ENCODE results near the gene NINJ2. TPM values are rescaled to one million over a fixed set of nuclear protein-coding genes. Genes with fewer than 3 reads are reported as not detected.
A peak's percentile ranks its signal among the peaks of the same experiment; 100 is the strongest.

NINJ2 gene
- polyA plus RNA-seq, 2 of the 4 experiments (the other 2 are of a cell fraction) = 0.76 to 1.2 TPM

DNA sequence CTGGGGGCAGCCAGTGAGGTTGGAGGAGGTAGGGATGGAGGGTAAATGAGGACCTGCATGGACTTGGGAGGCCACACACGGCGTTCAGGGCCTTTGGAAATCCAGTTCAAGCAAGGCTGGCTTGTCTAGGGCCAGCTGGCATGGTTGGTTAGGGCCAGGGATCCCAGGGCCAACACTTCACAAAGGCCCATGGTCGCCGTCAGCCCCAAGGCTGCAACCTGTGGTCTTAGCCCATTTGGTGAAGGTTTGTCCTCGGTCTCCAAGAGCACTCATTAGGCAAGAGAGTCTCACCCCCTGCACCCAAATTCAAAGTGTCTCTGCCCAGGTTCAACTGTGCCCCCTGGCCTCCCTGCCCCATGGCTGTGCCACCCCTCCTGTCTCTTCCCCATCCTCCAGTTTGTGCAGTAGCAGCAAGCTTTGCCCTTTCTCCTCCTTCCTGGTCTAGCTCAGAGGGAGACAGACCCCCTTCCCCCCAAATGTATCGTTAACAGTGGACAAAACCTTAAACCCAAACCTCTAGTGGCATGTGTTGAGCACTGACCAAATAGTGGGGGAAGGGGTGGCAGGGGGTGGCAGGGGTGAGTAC, 94.1 kb downstream of the NINJ2 start:
- CTCF ChIA-PET = interaction anchor here (0.5 to 13.7 kb wide), 38 partner anchors 10 to 1014 kb away, joined by 3 to 292 read pairs (median 4); partner anchors contain the start of genes RAD52 and WNK1
- WGBS (ENCODE audit: missing lambda C conversion rate) = 71% methylated on average over 6 of the region's 6 CpGs

DNA sequence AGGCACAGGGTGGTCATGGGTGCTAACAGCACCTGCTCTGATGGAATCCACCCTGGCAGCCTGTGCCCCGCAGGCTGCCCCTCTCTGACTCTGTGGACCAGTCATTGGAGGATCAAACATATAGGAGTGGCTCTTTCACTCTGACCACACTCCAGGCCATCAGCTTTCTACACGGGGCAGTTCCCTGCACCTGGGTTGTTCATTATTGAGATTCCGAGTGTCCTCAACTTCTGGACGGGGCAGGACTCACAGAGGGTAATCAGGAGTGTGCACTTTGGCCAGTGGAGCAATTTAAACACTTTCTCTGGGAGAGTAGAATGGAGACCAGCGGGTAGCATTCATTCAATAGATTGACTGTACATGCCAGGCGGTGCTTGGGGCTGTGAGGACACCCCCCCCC, 94.8 kb downstream of the NINJ2 start:
- H3K9me3 ChIP-seq = no peaks in the 10 kb centered on the region
- no peak overlapping the region for H3K27ac ChIP-seq
- ATAC-seq (no peak), FAIRE-seq (no peak), DNase-seq (ENCODE audit: low read depth in 1 of 2, low spot score in 1 of 2) (no peak)
- 84% methylated on average over 6 of the region's 6 CpGs for WGBS (ENCODE audit: missing lambda C conversion rate)
- peaks cover 25% of the 10 kb centered on the region for H3K4me1 ChIP-seq
- TF ChIP-seq CHD2 (IDR thresholded peaks at IDR 0.05; ENCODE audit: low read length, partially characterized antibody) (no peak), ZC3H11A (IDR thresholded peaks at IDR 0.05) (no peak), HOXA7 (CRISPR knock-in tag; IDR thresholded peaks at IDR 0.05) (no peak), POLR2A (IDR thresholded peaks at IDR 0.05; ENCODE audit: low read length) (no peak), POLR2AphosphoS2 (conservative IDR thresholded peaks at IDR 0.05; ENCODE audit: low read length) (no peak), EP300 (IDR thresholded peaks at IDR 0.05) (no peak), KDM1A (IDR thresholded peaks at IDR 0.05; ENCODE audit: low read depth) (no peak), CEBPB (IDR thresholded peaks at IDR 0.05) (no peak), MAZ (IDR thresholded peaks at IDR 0.05; ENCODE audit: borderline replicate concordance, low read depth, low read length) (no peak)
- TF ChIP-seq, protein P1, sequence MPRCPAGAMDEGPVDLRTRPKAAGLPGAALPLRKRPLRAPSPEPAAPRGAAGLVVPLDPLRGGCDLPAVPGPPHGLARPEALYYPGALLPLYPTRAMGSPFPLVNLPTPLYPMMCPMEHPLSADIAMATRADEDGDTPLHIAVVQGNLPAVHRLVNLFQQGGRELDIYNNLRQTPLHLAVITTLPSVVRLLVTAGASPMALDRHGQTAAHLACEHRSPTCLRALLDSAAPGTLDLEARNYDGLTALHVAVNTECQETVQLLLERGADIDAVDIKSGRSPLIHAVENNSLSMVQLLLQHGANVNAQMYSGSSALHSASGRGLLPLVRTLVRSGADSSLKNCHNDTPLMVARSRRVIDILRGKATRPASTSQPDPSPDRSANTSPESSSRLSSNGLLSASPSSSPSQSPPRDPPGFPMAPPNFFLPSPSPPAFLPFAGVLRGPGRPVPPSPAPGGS (IDR thresholded peaks at IDR 0.05) = no peak
- H3K4me2 ChIP-seq = no peak overlapping the region
- H3K4me3 ChIP-seq = no peak overlapping the region
- ChIA-PET CTCF (interaction anchor here (0.9 to 13.7 kb wide), 13 partner anchors 9 to 332 kb away, joined by 3 to 292 read pairs (median 10); partner anchors contain the start of gene WNK1), POLR2A (no interaction called here)

More for the DNA sequence above, 94.1 kb downstream of the NINJ2 start:
- H3K27ac ChIP-seq = peak overlapping the region; percentile 97 to 98
- H3K9me3 ChIP-seq = no peaks in the 10 kb centered on the region
- DNase-seq (ENCODE audit: low read depth in 1 of 2, low spot score in 1 of 2) (no peak), ATAC-seq (no peak), FAIRE-seq (no peak)
- POLR2A ChIA-PET = interaction anchor here (1.4 to 3.3 kb wide), 3 partner anchors 183 to 380 kb away, joined by 3 to 77 read pairs (median 34); partner anchors contain the start of genes RAD52 and WNK1
- H3K4me3 ChIP-seq = peak overlapping the region; percentile 62; the same call in 1 of the 3 replicates
- no peak for TF ChIP-seq TFCP2L1 (CRISPR knock-in tag; IDR thresholded peaks at IDR 0.05)
- TF ChIP-seq PHF8 (IDR thresholded peaks at IDR 0.05; ENCODE audit: borderline replicate concordance, low read depth) = no peak
- TF ChIP-seq HOXB5 (CRISPR knock-in tag; IDR thresholded peaks at IDR 0.05) = no peak
- TF ChIP-seq EHMT2 (IDR thresholded peaks at IDR 0.05; ENCODE audit: low read depth) = no peak
- no peak for TF ChIP-seq CEBPB (IDR thresholded peaks at IDR 0.05)
- TF ChIP-seq RCOR1 (IDR thresholded peaks at IDR 0.05; ENCODE audit: low read depth, low read length) = no peak
- no peak for TF ChIP-seq ESRRA (IDR thresholded peaks at IDR 0.05; ENCODE audit: borderline replicate concordance, low read length)
- TF ChIP-seq BHLHE40 (IDR thresholded peaks at IDR 0.05; ENCODE audit: low read depth, low read length) = no peak
- no peak for TF ChIP-seq MAZ (IDR thresholded peaks at IDR 0.05; ENCODE audit: borderline replicate concordance, low read depth, low read length)
- TF ChIP-seq, protein P2, sequence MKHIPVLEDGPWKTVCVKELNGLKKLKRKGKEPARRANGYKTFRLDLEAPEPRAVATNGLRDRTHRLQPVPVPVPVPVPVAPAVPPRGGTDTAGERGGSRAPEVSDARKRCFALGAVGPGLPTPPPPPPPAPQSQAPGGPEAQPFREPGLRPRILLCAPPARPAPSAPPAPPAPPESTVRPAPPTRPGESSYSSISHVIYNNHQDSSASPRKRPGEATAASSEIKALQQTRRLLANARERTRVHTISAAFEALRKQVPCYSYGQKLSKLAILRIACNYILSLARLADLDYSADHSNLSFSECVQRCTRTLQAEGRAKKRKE (CRISPR knock-in tag; IDR thresholded peaks at IDR 0.05; ENCODE audit: low read depth) = no peak
- peak overlapping the region; percentile 85 for H3K4me2 ChIP-seq
- peaks cover 27% of the 10 kb centered on the region for H3K4me1 ChIP-seq

DNA sequence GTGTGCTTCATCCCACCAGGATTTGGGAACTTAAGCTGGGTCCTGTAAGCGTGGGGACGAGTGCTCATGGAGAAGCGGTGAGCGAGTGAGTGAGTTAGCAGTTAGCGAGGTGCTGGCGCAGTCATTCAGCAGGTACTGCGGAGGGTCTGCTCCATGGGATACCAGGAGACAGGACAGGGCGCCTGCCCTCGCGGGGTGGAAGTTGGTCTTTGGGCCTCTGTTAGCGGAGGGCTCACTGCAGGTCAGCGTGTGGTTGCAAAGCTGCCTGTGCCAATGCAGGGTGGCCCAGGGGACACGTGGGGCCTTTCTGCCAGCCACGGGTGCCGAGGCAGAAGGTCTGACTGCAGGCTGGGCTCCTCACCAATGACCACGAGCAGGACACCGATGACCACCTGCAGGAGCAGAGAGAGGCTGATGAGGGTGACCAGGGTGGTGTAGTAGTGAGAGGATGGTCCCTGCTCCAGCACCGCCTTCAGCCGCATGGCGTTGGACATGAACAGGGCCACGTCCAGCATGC, 97.6 kb downstream of the NINJ2 start:
- TF ChIP-seq RCOR1 (IDR thresholded peaks at IDR 0.05; ENCODE audit: low read depth, low read length) (no peak), CBX2 (IDR thresholded peaks at IDR 0.05; ENCODE audit: borderline replicate concordance, low read depth) (no peak), KDM1A (IDR thresholded peaks at IDR 0.05; ENCODE audit: low read depth) (no peak), HOXA7 (CRISPR knock-in tag; IDR thresholded peaks at IDR 0.05) (no peak), MYC (IDR thresholded peaks at IDR 0.05; ENCODE audit: borderline replicate concordance, low read length) (no peak), POLR2A (IDR thresholded peaks at IDR 0.05; ENCODE audit: low read length) (0 out of 2 replicates have a peak, but pooled peaks have one; percentile 17)
- no peak for ATAC-seq
- Histone ChIP-seq H3K4me2 (no peak overlapping the region), H3K4me3 (no peak overlapping the region), H3K9me3 (no peaks in the 10 kb centered on the region), H3K4me1 (peaks cover 5% of the 10 kb centered on the region), H3K27ac (no peak overlapping the region)
- no peak for FAIRE-seq
- ChIA-PET CTCF (interaction anchor here (0.8 to 2.6 kb wide), 8 partner anchors 10 to 552 kb away, joined by 3 to 18 read pairs (median 4); partner anchors contain the start of gene RAD52), POLR2A (no interaction called here)
- WGBS (ENCODE audit: missing lambda C conversion rate) = 83% methylated on average over 21 of the region's 21 CpGs
- DNase-seq (ENCODE audit: low read depth in 1 of 2, low spot score in 1 of 2) = no peak

All from A549 (cell line).